Left ventricle myocardium inferior (tissue), 1 donor: ENCODE measurements around the gene UBL4B. TPM values are rescaled to one million over a fixed set of nuclear protein-coding genes. Genes with fewer than 3 reads are reported as not detected.

ENCODE experiments used
- DNase-seq: peaks from one replicate; pipeline ENCODE4 v3.0.0-alpha.2; 2020
- H3K27ac ChIP-seq: fragments of 200-600 bp; replicated peaks from 2 replicates; pipeline ENCODE4 v1.8.0; 2021
- H3K27me3 ChIP-seq: fragments of 200-600 bp; 2 replicates; pipeline ENCODE4 v1.8.0; 2021; ENCODE audit warnings: low read depth
- H3K36me3 ChIP-seq: fragments of 200-600 bp; 2 replicates; pipeline ENCODE4 v1.8.0; 2021
- H3K4me1 ChIP-seq: fragments of 200-600 bp; 2 replicates; pipeline ENCODE4 v1.8.0; 2021
- H3K4me3 ChIP-seq: fragments of 200-600 bp; 2 replicates; pipeline ENCODE4 v1.8.0; 2021; ENCODE audit warnings: mild to moderate bottlenecking, moderate library complexity
- H3K9me3 ChIP-seq: fragments of 200-600 bp; replicated peaks from 2 replicates; pipeline ENCODE4 v1.8.0; 2021
- intact Hi-C: fragments of 100-400 bp; cut with micrococcal nuclease; formaldehyde crosslinking; loops from one replicate; pipeline ENCODE4 v1.11.0; 2022
- total RNA-seq: library from RNA; stranded (reverse); fragmentation: NEBNext Ultra II Directional; extraction: Animal tissue kit (Norgen Biotek cat#: 25700); gene quantifications from one replicate; pipeline ENCODE4 v1.2.1, GENCODE V29; 2021
- TF ChIP-seq, protein P1 (sequence below): fragments of 200-600 bp; IDR thresholded peaks from 2 replicates; pipeline ENCODE4 v1.8.0; 2021; ENCODE audit warnings: antibody characterized with exemption, mild to moderate bottlenecking, borderline replicate concordance
- donor health status: DM: no; HTN: yes; CAD: no; lungs with severe emphysema.

UBL4B gene
- total RNA-seq, 1 donor from 2014 or later: not detected

DNA sequence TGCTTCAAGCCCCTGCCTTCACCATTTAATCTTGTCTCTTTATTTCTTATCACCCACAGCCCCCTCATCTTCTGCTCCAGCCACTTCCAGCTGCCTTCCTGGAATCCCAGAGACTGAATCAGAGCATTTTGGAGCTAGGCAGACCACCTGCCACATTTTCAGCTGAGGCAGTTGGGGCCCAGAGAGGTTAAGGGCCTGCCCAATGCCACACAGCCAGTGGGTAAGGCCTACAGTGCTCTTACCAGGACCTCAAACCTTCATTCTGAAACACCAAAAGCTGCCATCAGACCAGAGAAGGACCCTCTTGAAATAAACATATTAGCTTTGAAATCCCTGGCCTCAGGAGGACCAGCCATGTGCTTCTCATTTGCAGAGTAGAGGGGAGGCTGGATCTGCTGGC, 20.4 kb downstream of the UBL4B start:
- no peak overlapping the region for H3K4me3 ChIP-seq
- intact Hi-C loops: no loop called here
- H3K27me3 ChIP-seq: peaks cover 69% of the 10 kb centered on the region
- no peak for DNase-seq
- no peaks in the 10 kb centered on the region for H3K9me3 ChIP-seq
- peaks cover 15% of the 10 kb centered on the region for H3K4me1 ChIP-seq
- H3K36me3 ChIP-seq: no peaks in the 10 kb centered on the region
- H3K27ac ChIP-seq: no peak overlapping the region
- TF ChIP-seq, protein P1, sequence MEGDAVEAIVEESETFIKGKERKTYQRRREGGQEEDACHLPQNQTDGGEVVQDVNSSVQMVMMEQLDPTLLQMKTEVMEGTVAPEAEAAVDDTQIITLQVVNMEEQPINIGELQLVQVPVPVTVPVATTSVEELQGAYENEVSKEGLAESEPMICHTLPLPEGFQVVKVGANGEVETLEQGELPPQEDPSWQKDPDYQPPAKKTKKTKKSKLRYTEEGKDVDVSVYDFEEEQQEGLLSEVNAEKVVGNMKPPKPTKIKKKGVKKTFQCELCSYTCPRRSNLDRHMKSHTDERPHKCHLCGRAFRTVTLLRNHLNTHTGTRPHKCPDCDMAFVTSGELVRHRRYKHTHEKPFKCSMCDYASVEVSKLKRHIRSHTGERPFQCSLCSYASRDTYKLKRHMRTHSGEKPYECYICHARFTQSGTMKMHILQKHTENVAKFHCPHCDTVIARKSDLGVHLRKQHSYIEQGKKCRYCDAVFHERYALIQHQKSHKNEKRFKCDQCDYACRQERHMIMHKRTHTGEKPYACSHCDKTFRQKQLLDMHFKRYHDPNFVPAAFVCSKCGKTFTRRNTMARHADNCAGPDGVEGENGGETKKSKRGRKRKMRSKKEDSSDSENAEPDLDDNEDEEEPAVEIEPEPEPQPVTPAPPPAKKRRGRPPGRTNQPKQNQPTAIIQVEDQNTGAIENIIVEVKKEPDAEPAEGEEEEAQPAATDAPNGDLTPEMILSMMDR: no peak

DNA sequence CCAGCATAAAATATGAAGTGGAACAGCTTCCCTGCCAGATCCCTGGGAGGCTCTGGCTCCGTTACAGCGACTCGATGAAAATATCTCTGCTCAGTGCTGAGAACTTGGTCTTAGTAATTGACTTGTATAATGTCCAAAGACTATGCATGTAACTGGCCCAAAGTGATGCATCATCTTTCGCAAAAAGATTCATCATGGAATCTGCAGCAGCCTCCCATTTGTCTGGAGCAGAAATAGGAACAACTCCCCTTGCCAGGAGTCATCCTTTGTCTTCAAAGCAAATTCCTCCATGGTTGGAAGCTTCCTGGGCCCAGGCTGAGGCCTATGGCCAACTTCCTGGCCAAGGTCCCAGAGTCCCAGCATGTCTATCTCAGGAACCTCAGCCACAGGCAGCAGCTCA, 21.2 kb downstream of the UBL4B start:
- intact Hi-C loops: no loop called here
- H3K36me3 ChIP-seq: no peaks in the 10 kb centered on the region
- no peaks in the 10 kb centered on the region for H3K9me3 ChIP-seq
- peaks cover 15% of the 10 kb centered on the region for H3K4me1 ChIP-seq
- TF ChIP-seq, protein P1: no peak
- no peak overlapping the region for H3K27ac ChIP-seq
- DNase-seq: no peak
- H3K27me3 ChIP-seq: peaks cover 69% of the 10 kb centered on the region
- no peak overlapping the region for H3K4me3 ChIP-seq

DNA sequence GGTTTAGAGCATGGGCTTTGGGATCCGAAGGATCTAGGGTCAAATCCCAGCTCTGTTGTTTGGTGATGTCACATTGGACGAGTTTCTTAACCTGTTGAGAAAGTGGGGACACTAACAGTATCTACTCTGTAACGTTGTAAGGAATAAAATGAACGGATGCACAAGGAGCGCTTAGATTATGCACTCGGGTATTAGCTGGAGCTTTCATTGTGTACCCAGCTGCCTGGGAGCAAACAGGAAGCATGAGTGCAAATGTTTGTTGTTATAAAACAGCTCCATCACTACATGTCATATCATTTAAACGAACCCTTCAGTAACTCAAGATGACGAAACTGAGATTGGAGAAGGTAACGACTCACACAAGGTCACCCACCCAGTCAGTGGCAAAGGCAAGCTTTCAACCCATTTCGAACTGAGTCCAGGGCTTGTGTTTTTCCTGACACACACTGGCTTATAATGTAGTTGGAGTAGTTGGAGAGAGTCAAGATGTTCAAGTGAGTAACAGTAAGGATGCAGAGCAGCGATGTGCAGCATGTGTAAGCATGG, 21.9 kb downstream of the UBL4B start:
- Histone ChIP-seq H3K9me3 (no peaks in the 10 kb centered on the region), H3K27me3 (peaks cover 69% of the 10 kb centered on the region), H3K4me1 (peaks cover 15% of the 10 kb centered on the region), H3K4me3 (no peak overlapping the region), H3K27ac (no peak overlapping the region), H3K36me3 (no peaks in the 10 kb centered on the region)
- DNase-seq: no peak
- TF ChIP-seq, protein P1: no peak
- intact Hi-C loops: no loop called here

DNA sequence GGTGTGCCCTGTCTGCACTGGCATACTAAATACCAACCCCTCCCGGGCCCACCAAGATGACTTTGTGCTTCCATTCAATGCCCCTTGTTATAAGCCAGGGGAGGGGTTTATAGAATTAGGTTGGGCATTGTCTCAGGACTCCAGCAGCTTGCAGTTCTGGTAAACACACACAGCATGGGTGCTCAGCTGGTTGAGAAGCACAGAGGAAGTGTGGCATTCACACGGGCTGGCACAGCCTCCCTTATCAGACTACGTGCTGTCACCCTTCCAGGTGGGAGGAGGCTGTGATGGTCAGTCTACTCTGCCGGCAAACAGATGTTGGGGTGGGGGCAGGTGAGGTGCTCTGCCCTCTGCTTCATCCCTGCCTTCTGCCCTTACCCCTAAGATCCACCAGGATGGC, 23.0 kb downstream of the UBL4B start:
- TF ChIP-seq, protein P1: no peak
- no peak for DNase-seq

DNA sequence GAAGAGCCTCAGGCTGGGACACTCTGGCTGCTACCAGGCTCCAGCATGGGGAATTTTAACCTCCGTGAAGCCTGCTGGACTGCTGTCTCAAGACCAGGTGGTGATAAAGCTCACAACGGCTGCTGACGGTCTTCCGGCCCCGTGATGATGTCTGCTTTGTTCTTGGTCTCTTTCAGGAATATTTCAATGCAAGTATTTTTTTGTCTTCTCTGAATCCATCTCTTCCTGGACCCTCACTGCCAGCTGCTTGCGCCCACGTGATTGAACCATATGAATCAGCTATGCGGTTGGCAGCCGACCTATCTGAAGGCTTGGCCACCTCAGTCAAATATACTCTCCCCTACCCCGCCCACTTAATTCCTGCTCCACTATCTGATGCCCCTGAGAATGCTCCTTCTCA, 23.4 kb downstream of the UBL4B start:
- H3K27ac ChIP-seq: no peak overlapping the region
- peaks cover 6% of the 10 kb centered on the region for H3K4me1 ChIP-seq
- no peaks in the 10 kb centered on the region for H3K9me3 ChIP-seq
- TF ChIP-seq, protein P1: no peak
- intact Hi-C loops: no loop called here
- H3K4me3 ChIP-seq: no peak overlapping the region
- no peaks in the 10 kb centered on the region for H3K36me3 ChIP-seq
- H3K27me3 ChIP-seq: peaks cover 69% of the 10 kb centered on the region
- DNase-seq: no peak

More for the DNA sequence above, 23.0 kb downstream of the UBL4B start:
- Histone ChIP-seq H3K36me3 (no peaks in the 10 kb centered on the region), H3K4me1 (peaks cover 9% of the 10 kb centered on the region), H3K27ac (no peak overlapping the region), H3K27me3 (peaks cover 69% of the 10 kb centered on the region), H3K9me3 (no peaks in the 10 kb centered on the region), H3K4me3 (no peak overlapping the region)
- intact Hi-C loops: no loop called here
